ENCODE results near the gene ACVR1B. TPM values are rescaled to one million over a fixed set of nuclear protein-coding genes. Genes with fewer than 3 reads are reported as not detected.
A peak's percentile ranks its signal among the peaks of the same experiment; 100 is the strongest.

The ACVR1B gene
- total and polyA plus RNA-seq, 2 experiments from 2014 or later = 5.7 to 22.4 TPM

DNA sequence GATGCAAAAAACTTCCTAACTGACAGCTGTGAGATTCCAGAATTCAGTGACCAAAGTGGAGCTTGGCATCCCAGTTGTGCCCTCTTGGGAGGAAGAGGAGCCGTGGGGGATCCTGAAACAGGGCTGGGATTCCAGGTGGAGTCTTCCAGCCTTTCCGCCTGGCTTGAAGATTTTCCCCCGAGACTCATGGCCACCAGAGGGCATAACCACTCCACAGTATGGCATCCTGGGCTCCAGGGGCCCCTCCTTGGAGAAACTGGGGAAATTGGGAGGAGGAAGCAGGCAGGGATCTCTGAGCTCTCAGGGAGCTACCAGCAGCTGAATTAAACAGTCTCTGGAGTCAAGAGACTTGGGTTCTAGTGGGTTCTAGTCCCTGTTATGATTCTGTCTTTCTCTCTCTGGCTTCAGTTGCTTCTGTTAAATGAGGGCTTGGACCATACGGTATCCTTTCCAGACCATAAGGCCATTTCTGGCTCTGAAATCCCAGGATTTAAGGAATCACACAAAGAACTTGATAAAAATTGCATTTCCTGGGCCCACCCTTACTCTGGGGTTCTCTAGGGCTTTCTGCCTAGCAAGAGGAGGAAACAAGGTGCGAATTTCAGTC, 52.6 kb downstream of the ACVR1B start:
- TF ChIP-seq, protein P1, sequence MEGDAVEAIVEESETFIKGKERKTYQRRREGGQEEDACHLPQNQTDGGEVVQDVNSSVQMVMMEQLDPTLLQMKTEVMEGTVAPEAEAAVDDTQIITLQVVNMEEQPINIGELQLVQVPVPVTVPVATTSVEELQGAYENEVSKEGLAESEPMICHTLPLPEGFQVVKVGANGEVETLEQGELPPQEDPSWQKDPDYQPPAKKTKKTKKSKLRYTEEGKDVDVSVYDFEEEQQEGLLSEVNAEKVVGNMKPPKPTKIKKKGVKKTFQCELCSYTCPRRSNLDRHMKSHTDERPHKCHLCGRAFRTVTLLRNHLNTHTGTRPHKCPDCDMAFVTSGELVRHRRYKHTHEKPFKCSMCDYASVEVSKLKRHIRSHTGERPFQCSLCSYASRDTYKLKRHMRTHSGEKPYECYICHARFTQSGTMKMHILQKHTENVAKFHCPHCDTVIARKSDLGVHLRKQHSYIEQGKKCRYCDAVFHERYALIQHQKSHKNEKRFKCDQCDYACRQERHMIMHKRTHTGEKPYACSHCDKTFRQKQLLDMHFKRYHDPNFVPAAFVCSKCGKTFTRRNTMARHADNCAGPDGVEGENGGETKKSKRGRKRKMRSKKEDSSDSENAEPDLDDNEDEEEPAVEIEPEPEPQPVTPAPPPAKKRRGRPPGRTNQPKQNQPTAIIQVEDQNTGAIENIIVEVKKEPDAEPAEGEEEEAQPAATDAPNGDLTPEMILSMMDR (IDR thresholded peaks at IDR 0.05; ENCODE audit: poor library complexity) = peak; percentile 67
- TF ChIP-seq EZH2 (IDR thresholded peaks at IDR 0.05; ENCODE audit: borderline replicate concordance) = no peak
- peaks cover 30% of the 10 kb centered on the region for H3K27me3 ChIP-seq
- H2AFZ ChIP-seq = no peak overlapping the region
- no peaks in the 10 kb centered on the region for H3K79me2 ChIP-seq
- H3K4me1 ChIP-seq (ENCODE audit: insufficient read depth) = peaks cover 5% of the 10 kb centered on the region
- H3K9me3 ChIP-seq (ENCODE audit: low read depth) = no peaks in the 10 kb centered on the region
- no peaks in the 10 kb centered on the region for H3K36me3 ChIP-seq (replicated peaks; ENCODE audit: insufficient read depth, low read depth)
- H3K27ac ChIP-seq = no peak overlapping the region
- H3K4me3 ChIP-seq = no peak overlapping the region
- H3K4me2 ChIP-seq = no peak overlapping the region
- no peaks in the 10 kb centered on the region for H4K20me1 ChIP-seq (ENCODE audit: insufficient read depth, poor library complexity, severe bottlenecking)
- H3K9me2 ChIP-seq (replicated peaks; ENCODE audit: insufficient read depth) = no peaks in the 10 kb centered on the region
- DNase-seq (ENCODE audit: low spot score) = peak; percentile 68
- 59% methylated on average over 5 of the region's 5 CpGs for WGBS (ENCODE audit: low lambda C conversion rate, missing lambda C conversion rate)

DNA sequence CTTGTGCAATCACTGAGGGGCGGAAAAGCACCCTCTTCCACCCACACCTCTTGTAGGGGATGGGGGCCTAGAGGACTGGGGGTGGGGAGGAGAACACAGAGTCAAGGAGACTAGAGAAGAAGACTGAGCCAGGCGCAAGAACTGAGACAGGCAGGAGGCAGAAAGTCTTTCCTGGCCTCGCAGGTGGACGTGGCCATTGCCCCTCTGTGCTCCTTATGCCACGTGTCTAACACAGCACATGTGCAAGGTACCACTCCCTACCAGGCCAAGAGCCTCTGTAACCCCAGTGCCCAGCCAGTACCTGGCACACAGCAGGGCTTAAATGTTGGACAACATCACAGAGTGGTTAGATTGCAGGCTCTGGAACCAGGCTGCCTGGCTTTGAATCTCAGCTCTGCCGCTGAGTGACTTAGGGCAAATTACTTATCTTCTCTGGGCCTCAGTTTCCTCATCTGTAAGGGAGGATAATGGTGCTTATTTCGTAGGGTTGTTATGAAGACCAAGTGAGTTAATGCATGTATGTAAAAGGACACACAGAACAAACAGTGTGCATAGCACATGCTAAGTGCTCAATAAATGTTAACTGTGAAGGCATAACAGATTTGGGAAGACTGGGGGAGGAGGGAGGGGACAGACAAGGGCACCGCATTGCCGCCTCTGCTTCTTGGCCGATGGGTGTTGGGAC, 53.9 kb downstream of the ACVR1B start:
- Histone ChIP-seq H3K4me2 (no peak overlapping the region), H3K4me3 (no peak overlapping the region), H4K20me1 (ENCODE audit: insufficient read depth, poor library complexity, severe bottlenecking) (no peaks in the 10 kb centered on the region), H3K79me2 (no peaks in the 10 kb centered on the region), H3K9me2 (replicated peaks; ENCODE audit: insufficient read depth) (no peaks in the 10 kb centered on the region), H2AFZ (no peak overlapping the region), H3K27me3 (peaks cover 30% of the 10 kb centered on the region), H3K9me3 (ENCODE audit: low read depth) (no peaks in the 10 kb centered on the region), H3K27ac (no peak overlapping the region), H3K36me3 (replicated peaks; ENCODE audit: insufficient read depth, low read depth) (no peaks in the 10 kb centered on the region), H3K4me1 (ENCODE audit: insufficient read depth) (peaks cover 13% of the 10 kb centered on the region)
- WGBS (ENCODE audit: low lambda C conversion rate, missing lambda C conversion rate) = 93% methylated on average over 9 of the region's 10 CpGs
- TF ChIP-seq EZH2 (IDR thresholded peaks at IDR 0.05; ENCODE audit: borderline replicate concordance) = no peak
- TF ChIP-seq, protein P1 (IDR thresholded peaks at IDR 0.05; ENCODE audit: poor library complexity) = no peak
- no peak for TF ChIP-seq EZH2phosphoT487 (IDR thresholded peaks at IDR 0.05; ENCODE audit: low read depth, severe bottlenecking, unreplicated experiment)
- no peak for DNase-seq (ENCODE audit: low spot score)

DNA sequence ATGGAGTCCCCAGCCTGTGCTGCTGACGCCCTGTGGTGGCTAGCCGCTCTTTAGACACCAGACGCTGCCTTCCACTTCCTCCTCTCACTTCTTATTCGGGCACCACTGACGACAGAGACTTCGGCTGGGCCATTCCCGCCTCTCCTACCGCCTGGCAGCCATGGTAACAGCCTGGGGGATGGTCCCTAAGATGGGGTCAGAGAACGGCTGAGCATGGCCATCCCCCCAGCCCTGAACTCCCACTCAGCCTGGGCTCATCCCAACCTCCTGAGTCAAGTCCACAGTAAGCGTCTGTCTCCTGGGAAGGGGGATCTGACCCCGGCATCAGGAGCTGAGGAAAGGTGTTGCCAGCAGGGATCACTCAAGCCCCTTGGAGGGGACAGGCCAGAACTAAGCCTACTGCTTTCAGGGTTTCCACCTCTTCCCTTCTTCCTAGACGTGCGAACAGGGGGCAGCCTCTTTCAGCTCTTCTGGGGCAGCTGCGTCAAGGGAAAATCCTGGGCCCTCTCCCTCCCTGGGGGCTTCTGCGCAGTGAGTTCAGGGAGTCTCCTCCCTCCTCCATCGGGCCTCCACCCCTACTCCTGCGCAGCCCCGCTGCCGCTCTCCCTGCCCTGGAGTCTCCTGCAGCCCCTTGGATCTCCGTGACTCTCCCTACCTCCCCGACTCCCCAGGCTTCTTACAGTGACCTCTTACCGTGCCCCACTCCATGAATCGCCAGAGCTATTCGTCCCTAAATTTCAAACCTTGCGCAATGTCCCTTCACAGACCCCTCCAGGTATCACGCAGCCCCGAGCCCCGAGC, 54.6 kb downstream of the ACVR1B start:
- Histone ChIP-seq H3K4me1 (ENCODE audit: insufficient read depth) (peaks cover 20% of the 10 kb centered on the region), H3K27ac (no peak overlapping the region), H3K4me2 (peak overlapping the region; percentile 98), H3K9me2 (replicated peaks; ENCODE audit: insufficient read depth) (no peaks in the 10 kb centered on the region), H3K4me3 (no peak overlapping the region), H2AFZ (peak overlapping the region; percentile 78), H3K27me3 (peaks cover 30% of the 10 kb centered on the region), H3K36me3 (replicated peaks; ENCODE audit: insufficient read depth, low read depth) (no peaks in the 10 kb centered on the region), H3K9me3 (ENCODE audit: low read depth) (no peaks in the 10 kb centered on the region), H4K20me1 (ENCODE audit: insufficient read depth, poor library complexity, severe bottlenecking) (no peaks in the 10 kb centered on the region), H3K79me2 (no peaks in the 10 kb centered on the region)
- DNase-seq (ENCODE audit: low spot score) = no peak
- TF ChIP-seq, protein P1 (IDR thresholded peaks at IDR 0.05; ENCODE audit: poor library complexity) = no peak
- WGBS (ENCODE audit: low lambda C conversion rate, missing lambda C conversion rate) = 32% methylated on average over 22 of the region's 28 CpGs
